PC-3 (cell line): ENCODE data around the gene KMT5C.

Experiments used
- EZH2 ChIP-seq: fragments of 300-600 bp; sonication (generic); IDR thresholded peaks from one replicate; pipeline ENCODE4 v1.6.1; 2017; ENCODE audit warnings: antibody characterized with exemption, mild to moderate bottlenecking, low read length; ENCODE audit not compliant: unreplicated experiment
- EZH2phosphoT487 ChIP-seq: fragments of 300-600 bp; sonication (generic); IDR thresholded peaks from 2 replicates; pipeline ENCODE4 v1.6.1; 2018; ENCODE audit warnings: mild to moderate bottlenecking, antibody characterized with exemption, low read length, borderline replicate concordance
- TF ChIP-seq, protein P1 (sequence below): fragments of 300-600 bp; sonication (generic); conservative IDR thresholded peaks from 2 replicates; pipeline ENCODE4 v1.5.1; 2017; ENCODE audit warnings: antibody characterized with exemption, low read depth, mild to moderate bottlenecking, low read length

DNA sequence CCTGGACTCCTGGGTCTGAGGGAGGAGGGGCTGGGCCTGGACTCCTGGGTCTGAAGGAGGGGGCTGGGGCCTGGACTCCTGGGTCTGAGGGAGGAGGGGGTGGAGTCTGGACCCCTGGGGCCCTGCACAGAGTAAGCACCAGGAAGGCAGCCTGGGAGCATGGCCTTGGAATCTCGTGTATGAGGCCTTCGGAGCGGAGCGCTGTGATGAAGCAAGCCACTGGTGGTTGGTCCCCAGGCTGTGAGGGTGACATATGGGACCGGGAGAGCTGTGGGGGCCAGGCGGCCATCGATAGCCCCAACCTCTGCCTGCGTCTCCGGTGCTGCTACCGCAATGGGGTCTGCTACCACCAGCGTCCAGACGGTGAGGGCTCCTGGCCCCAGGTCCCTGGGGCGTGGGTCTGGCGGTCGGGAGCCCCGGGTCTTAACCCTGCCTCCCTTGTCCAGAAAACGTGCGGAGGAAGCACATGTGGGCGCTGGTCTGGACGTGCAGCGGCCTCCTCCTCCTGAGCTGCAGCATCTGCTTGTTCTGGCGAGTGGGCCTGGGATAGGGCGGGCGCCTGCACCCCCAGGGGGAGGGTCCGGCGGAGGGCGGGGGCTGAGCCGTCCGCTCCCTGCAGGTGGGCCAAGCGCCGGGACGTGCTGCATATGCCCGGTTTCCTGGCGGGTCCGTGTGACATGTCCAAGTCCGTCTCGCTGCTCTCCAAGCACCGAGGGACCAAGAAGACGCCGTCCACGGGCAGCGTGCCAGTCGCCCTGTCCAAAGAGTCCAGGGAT lies 37.9 kb downstream of the KMT5C start:
- TF ChIP-seq, protein P1, sequence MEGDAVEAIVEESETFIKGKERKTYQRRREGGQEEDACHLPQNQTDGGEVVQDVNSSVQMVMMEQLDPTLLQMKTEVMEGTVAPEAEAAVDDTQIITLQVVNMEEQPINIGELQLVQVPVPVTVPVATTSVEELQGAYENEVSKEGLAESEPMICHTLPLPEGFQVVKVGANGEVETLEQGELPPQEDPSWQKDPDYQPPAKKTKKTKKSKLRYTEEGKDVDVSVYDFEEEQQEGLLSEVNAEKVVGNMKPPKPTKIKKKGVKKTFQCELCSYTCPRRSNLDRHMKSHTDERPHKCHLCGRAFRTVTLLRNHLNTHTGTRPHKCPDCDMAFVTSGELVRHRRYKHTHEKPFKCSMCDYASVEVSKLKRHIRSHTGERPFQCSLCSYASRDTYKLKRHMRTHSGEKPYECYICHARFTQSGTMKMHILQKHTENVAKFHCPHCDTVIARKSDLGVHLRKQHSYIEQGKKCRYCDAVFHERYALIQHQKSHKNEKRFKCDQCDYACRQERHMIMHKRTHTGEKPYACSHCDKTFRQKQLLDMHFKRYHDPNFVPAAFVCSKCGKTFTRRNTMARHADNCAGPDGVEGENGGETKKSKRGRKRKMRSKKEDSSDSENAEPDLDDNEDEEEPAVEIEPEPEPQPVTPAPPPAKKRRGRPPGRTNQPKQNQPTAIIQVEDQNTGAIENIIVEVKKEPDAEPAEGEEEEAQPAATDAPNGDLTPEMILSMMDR, result no peak
- no peak for TF ChIP-seq EZH2
- no peak for TF ChIP-seq EZH2phosphoT487
